Stimulated activated CD4-positive, alpha-beta T cell treated with anti-CD3 and anti-CD28 coated beads, TNF-alpha, amount 100 ng/mL, for 1 hour (primary cell): Measurements from ENCODE around the gene UBE2D3.
"Not testable (repeated sequence)": the region's sequence is repeated elsewhere in the genome, so short reads cannot be mapped to it uniquely, and the experiment has no call there.

ENCODE experiments used
- DNase-seq, 3 donors: peaks; one replicate each; pipeline ENCODE4 v3.0.0-alpha.2; 2020; ENCODE audit warnings: low read depth in 3 of 3, low spot score in 1 of 3

The UBE2D3 gene

DNA sequence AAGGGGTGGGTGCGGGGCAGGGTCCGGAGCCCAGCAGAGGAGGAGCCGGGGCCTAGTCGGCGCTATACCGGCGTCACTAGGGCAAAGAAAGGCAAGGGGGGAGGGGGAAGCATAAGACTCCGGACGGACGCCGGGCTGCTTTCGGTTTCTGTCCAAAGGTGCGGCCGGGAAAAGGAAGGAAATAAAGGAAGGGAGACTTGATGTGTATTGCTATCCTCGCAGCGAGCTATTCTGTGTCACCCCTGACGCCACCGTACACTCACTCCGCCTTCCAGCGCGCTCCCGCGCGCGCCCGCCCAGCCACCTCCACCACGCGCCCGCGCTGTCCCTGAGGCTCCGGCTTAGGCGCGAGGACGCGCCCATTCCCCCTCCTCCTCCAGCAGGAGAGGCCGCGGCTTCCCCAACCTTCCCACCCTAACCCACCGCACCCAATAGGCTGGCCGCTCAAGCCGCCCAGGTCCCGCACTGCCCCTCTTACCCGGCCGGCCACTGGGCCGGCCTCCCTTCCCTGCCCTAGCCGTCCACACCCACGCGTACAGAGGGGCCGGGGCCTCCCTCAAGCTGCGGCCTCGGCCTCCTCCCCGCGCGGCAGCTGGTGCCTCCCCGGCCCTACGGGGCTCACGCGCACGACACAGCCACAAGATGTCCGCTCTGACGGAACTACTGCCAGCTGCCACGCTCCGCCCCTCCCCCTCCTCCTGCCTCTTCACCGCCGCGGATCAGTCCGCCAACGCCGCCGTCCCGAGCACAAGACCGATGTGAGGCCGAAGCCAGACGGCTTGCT, at the start of gene UBE2D3:
Gene UBE2D3, minus strand, starts transcription at position 662 of the 784 bp plus-strand sequence. CDS start 1,043 bp downstream, outside the sequence.
- peak; percentile 87 to 92 (median 89) for DNase-seq

DNA sequence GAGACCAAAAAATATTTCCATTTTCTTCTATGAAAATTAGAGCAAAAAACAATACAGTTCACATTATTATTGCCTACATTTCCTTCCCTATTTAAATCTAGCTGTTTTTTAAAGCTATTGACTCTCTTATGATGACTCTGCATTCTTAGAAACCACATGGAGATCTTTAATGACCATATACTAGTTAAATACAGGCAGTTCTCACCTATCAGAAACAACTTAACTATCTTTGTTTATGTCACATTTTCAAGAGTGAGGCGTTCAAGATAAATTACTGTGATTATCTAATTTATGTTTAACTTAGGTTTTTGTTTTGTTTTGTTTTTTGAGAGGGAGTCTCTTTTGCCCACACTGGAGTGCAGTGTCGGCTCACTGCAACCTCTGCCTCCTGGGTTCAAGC, 44.4 kb upstream of the UBE2D3 start:
- no peak for DNase-seq

- DNase-seq, result peak in 1 of 3 donors; percentile 26
These were observed 42.3 kb upstream of the UBE2D3 start for GRCh38 chr4:102869569-102870197.

- DNase-seq, result peak; percentile 69 to 79 (median 71)
These were observed 41.6 kb upstream of the UBE2D3 start, which contains the start of gene CISD2 for GRCh38 chr4:102868781-102869568. Gene CISD2 (plus strand): TSS chr4:102868992. CDS start chr4:102869085, 93 bp downstream.

- peak in 1 of 3 donors; percentile 13 for DNase-seq
These were observed 40.9 kb upstream of the UBE2D3 start for GRCh38 chr4:102868153-102868780.

DNA sequence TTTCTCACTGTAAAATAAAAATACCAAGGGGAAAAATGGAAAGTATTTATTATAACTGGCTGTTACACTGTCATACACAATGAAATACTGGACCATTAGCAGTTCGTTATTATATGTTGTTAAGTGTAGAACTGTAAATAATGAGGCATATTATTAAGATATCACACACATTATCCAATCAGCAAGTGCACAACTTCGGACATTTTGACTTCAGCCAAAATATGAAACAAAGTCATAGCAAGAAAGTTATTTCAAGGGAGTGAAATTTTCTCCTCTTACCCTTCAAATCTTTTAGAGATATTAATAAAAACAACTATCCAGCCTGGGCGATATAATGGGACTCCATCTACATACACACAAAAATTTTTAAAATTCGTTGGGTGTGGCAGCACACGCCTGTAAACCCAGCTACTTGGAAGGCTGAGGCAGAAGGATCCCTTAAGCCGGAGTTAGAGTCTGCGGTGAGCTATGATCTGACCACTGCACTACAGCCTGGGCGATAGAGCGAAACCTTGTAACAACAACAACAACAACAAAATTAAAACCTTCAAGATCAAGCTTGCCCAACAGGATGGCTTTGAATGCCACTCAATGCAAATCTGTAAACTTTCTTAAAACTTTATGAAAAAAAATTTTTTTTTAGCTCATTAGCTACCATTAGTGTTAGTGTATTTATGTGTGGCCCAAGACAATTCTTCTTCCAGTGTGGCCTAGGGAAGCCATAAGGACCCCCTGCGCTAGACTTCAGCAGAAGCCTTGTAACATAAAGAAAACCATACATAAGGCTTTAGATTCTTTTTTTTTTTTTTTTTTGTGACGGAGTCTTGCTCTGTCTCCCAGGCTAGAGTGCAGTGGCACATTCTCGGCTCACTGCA, 40.2 kb upstream of the UBE2D3 start:
- no peak for DNase-seq

DNA sequence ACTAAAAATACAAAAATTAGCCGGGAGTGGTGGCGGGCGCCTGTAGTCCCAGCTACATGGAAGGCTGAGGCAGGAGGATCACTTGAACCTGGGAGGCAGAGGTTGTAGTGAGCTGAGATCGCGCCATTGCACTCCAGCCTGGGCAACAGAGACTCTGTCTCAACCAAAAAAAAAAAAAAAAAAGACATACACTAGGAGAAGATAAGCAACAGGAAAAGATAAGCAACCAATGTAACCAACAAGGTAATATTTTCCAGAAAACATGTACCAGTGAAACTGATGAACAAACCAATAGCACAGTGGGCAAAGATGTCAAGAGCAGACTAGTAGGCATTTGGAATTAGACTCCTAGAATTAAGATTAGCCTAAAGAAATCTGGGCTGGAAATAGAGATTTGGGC, 38.0 kb upstream of the UBE2D3 start:
- DNase-seq, result not testable (repeated sequence)

DNA sequence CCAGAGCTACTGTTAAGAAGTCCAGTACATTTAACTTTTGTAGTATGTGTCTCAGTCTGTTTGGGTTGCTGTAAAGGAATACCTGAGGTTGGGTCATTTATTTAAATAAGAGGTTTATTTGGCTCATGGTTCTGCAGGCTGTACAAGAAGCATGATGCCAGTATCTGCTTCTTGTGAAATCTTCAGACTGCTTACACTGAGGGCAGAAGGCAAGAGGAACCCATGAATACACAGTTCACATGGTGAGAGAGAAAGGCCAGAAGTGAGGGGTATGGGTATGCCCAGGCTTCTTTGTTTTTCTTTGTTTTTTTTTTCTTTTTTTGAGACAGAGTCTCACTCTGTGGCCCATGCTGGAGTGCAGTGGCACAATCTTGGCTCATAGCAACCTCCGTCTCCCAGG, 35.4 kb upstream of the UBE2D3 start:
- no peak for DNase-seq

DNA sequence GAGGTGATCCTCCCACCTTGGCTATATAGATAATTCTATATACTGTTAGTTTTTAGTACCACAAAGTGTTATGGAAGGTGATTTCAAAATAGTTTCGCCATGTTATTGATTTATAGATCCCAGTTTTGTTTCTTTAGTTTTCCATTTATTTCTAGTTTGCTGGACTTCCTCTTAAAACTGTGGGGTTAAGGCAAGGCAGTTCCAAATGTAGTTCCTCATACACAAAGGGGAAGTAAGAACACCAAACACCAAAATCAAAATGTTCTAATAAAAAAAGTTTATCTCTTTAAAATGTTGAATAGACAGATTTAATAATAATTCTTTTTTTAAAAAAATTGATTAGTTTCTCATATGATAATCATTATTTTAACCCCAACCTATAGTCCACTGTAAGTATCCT, 34.7 kb upstream of the UBE2D3 start:
- DNase-seq, result no peak

GRCh38 chr4:102860611-102861324, 33.4 kb upstream of the UBE2D3 start:
- no peak for DNase-seq

GRCh38 chr4:102858828-102859464, 31.6 kb upstream of the UBE2D3 start:
- DNase-seq, result no peak

DNA sequence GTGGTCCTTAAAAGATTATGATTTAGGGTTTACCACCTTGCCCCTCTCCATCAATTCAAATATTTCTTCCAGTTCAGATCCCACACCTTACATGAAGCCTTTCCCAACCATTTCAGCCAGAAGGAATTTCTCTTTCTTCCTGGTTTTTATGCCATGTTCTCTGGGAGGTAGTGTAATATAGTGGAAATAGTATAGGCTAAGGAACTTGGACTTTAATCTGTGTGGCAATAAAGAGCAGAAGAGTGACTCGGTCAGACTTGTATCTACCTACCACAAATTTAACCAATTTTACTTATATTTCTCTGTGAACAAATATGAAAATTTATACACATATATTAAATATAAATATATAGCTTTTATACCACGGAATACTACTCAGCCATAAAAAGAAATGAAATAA, 23.0 kb upstream of the UBE2D3 start:
- no peak for DNase-seq

- DNase-seq, result no peak
These were observed 22.3 kb upstream of the UBE2D3 start for GRCh38 chr4:102849579-102850104.

DNA sequence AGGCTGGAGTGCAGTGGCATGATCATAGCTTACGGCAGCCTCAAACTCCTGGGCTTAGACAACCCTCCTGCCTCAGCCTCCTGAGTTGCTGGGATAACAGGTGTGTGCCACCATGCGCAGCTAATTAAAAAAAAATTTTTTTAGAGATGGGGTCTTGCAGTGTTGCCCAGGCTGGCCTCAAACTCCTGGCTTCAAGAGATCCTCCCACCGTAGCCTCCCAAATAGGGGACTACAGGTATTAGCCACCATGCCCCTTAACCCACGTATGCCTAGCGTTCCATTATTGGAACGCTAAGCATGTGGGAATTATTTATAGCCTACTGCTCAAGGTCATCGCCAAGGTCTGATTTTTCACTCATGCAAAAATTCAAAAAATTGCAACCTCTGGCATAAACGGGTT, 20.3 kb upstream of the UBE2D3 start:
- DNase-seq, result no peak

GRCh38 chr4:102843938-102844337, 16.6 kb upstream of the UBE2D3 start:
- DNase-seq, result no peak

- DNase-seq, result no peak
These were observed 15.9 kb upstream of the UBE2D3 start for GRCh38 chr4:102843273-102843672.

- no peak for DNase-seq
These were observed 15.0 kb upstream of the UBE2D3 start for GRCh38 chr4:102842367-102842766.

GRCh38 chr4:102836596-102836995, 9.2 kb upstream of the UBE2D3 start:
- no peak for DNase-seq

DNA sequence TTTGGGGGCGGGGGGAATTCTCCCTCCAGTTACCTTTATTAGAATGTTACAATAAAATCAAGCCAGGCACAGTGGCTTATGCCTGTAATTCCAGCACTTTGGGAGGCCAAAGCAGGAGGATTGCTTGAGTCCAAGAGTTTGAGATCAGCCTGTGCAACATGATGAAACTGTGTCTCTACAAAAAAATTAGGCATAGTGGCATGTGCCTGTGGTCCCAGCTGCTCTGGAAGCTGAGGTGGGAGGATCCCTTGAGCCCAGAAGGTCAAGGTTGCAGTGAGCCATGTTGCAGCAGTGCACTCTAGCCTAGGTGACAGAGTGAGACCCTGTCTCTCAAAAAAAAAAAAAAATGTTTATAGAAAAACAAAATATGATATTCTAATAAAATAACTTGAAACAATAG, 5.3 kb upstream of the UBE2D3 start:
- no peak for DNase-seq
